Medulla oblongata (tissue), 1 donor: ENCODE data around the gene CMTR1.
"Not testable (repeated sequence)": the region's sequence is repeated elsewhere in the genome, so short reads cannot be mapped to it uniquely, and the experiment has no call there.

Source experiments
- DNase-seq: peaks from one replicate; pipeline ENCODE4 v3.0.0-alpha.2; 2015; ENCODE audit errors: extremely low spot score

Gene CMTR1

GRCh38 chr6:37492991-37493660, 60.1 kb downstream of the CMTR1 start:
- no peak for DNase-seq

GRCh38 chr6:37493661-37493995, 60.6 kb downstream of the CMTR1 start:
- DNase-seq = no peak

GRCh38 chr6:37495244-37495934, 62.4 kb downstream of the CMTR1 start:
- no peak for DNase-seq

GRCh38 chr6:37496951-37497885, 64.2 kb downstream of the CMTR1 start:
- no peak for DNase-seq

- peak; percentile 96 for DNase-seq
Observed at GRCh38 chr6:37499433-37500293, 66.6 kb downstream of the CMTR1 start, which contains the start of gene CCDC167. Gene CCDC167 (minus strand): TSS chr6:37499893. CDS start chr6:37499863, 30 bp downstream.

- DNase-seq = no peak
Observed at GRCh38 chr6:37500294-37500608, 67.2 kb downstream of the CMTR1 start.

GRCh38 chr6:37500904-37501303, 67.9 kb downstream of the CMTR1 start:
- not testable (repeated sequence) for DNase-seq

- DNase-seq = no peak
Observed at GRCh38 chr6:37501632-37502491, 68.8 kb downstream of the CMTR1 start.

GRCh38 chr6:37502703-37503291, 69.8 kb downstream of the CMTR1 start:
- no peak for DNase-seq

GRCh38 chr6:37503309-37503965, 70.4 kb downstream of the CMTR1 start:
- no peak for DNase-seq

- DNase-seq = no peak
Observed at GRCh38 chr6:37504024-37504423, 71.0 kb downstream of the CMTR1 start.

- DNase-seq = no peak
Observed at GRCh38 chr6:37506479-37506878, 73.5 kb downstream of the CMTR1 start.

GRCh38 chr6:37507077-37507476, 74.1 kb downstream of the CMTR1 start:
- no peak for DNase-seq

GRCh38 chr6:37507690-37508421, 74.8 kb downstream of the CMTR1 start:
- DNase-seq = no peak

- no peak for DNase-seq
Observed at GRCh38 chr6:37511201-37511600, 78.2 kb downstream of the CMTR1 start.

GRCh38 chr6:37511910-37512399, 78.9 kb downstream of the CMTR1 start:
- DNase-seq = no peak

GRCh38 chr6:37512400-37513011, 79.5 kb downstream of the CMTR1 start:
- no peak for DNase-seq

- DNase-seq = no peak
Observed at GRCh38 chr6:37513155-37513554, 80.1 kb downstream of the CMTR1 start.
